H9 (cell line): ENCODE data around the gene TSPAN32. TPM values are rescaled to one million over a fixed set of nuclear protein-coding genes. Genes with fewer than 3 reads are reported as not detected.

Source experiments
- DNase-seq: peaks from one replicate; pipeline ENCODE4 v3.0.0-alpha.2; 2017
- H2AFZ ChIP-seq: one replicate; pipeline ENCODE4 v1.6.1; 2013; ENCODE audit warnings: mild to moderate bottlenecking, low read length, control low read depth, moderate library complexity
- H2AK5ac ChIP-seq: 2 replicates; pipeline ENCODE4 v1.6.1; 2013; ENCODE audit warnings: low read length, control low read depth, mixed read lengths; ENCODE audit not compliant: insufficient read length
- H2BK120ac ChIP-seq: one replicate; pipeline ENCODE4 v1.6.1; 2013; ENCODE audit warnings: low read depth, mild to moderate bottlenecking, low read length, control low read depth, inconsistent platforms; ENCODE audit not compliant: poor library complexity, severe bottlenecking
- H2BK12ac ChIP-seq: 2 replicates; pipeline ENCODE4 v1.6.1; 2013; ENCODE audit warnings: low read length, control low read depth, mixed read lengths, low read depth; ENCODE audit not compliant: insufficient read length
- H2BK15ac ChIP-seq: 2 replicates; pipeline ENCODE4 v1.6.1; 2013; ENCODE audit warnings: low read depth, low read length, control low read depth
- H2BK20ac ChIP-seq: one replicate; pipeline ENCODE4 v1.6.1; 2013; ENCODE audit warnings: low read depth, mild to moderate bottlenecking, low read length, control low read depth, inconsistent platforms; ENCODE audit not compliant: poor library complexity, severe bottlenecking
- H2BK5ac ChIP-seq: 2 replicates; pipeline ENCODE4 v1.6.1; 2013; ENCODE audit warnings: low read length, control low read depth, mixed read lengths; ENCODE audit not compliant: insufficient read length
- H3K14ac ChIP-seq: 2 replicates; pipeline ENCODE4 v1.6.1; 2013; ENCODE audit warnings: low read length, control low read depth; ENCODE audit not compliant: insufficient read depth
- H3K18ac ChIP-seq: 2 replicates; pipeline ENCODE4 v1.6.1; 2013; ENCODE audit warnings: low read depth, mild to moderate bottlenecking, mixed read lengths, low read length, control low read depth; ENCODE audit not compliant: insufficient read length
- H3K23ac ChIP-seq: 2 replicates; pipeline ENCODE4 v1.6.1; 2013; ENCODE audit warnings: low read length, control low read depth, mixed read lengths, low read depth; ENCODE audit not compliant: insufficient read length
- H3K23me2 ChIP-seq: 2 replicates; pipeline ENCODE4 v1.6.1; 2013; ENCODE audit warnings: low read depth, mild to moderate bottlenecking, mixed read lengths, low read length, control low read depth; ENCODE audit not compliant: insufficient read length, poor library complexity, severe bottlenecking
- H3K27ac ChIP-seq: 2 replicates; pipeline ENCODE4 v1.5.1; 2013; ENCODE audit warnings: low read length, control low read depth, mixed read lengths, low read depth; ENCODE audit not compliant: insufficient read length
- H3K27me3 ChIP-seq: 2 replicates; pipeline ENCODE4 v1.6.1; 2013; ENCODE audit warnings: low read length, control low read depth, inconsistent platforms; ENCODE audit not compliant: insufficient read depth
- H3K4ac ChIP-seq: 2 replicates; pipeline ENCODE4 v1.6.1; 2013; ENCODE audit warnings: low read depth, mild to moderate bottlenecking, control low read depth, inconsistent platforms, low read length, moderate library complexity
- H3K4me1 ChIP-seq: 2 replicates; pipeline ENCODE4 v1.6.1; 2013; ENCODE audit warnings: low read length, control low read depth, inconsistent platforms; ENCODE audit not compliant: insufficient read depth
- H3K4me2 ChIP-seq: 2 replicates; pipeline ENCODE4 v1.6.1; 2013; ENCODE audit warnings: low read length, control low read depth, mixed read lengths; ENCODE audit not compliant: insufficient read length, insufficient read depth
- H3K56ac ChIP-seq: 2 replicates; pipeline ENCODE4 v1.6.1; 2013; ENCODE audit warnings: low read depth, mild to moderate bottlenecking, mixed read lengths, low read length, control low read depth; ENCODE audit not compliant: insufficient read length
- H3K79me1 ChIP-seq: 2 replicates; pipeline ENCODE4 v1.6.1; 2013; ENCODE audit warnings: low read depth, mild to moderate bottlenecking, moderate library complexity, low read length, control low read depth, inconsistent platforms; ENCODE audit not compliant: insufficient read depth, poor library complexity, severe bottlenecking
- H3K79me2 ChIP-seq: 2 replicates; pipeline ENCODE4 v1.6.1; 2013; ENCODE audit warnings: low read length, control low read depth, inconsistent platforms; ENCODE audit not compliant: insufficient read depth
- H3K9ac ChIP-seq: 2 replicates; pipeline ENCODE4 v1.6.1; 2013; ENCODE audit warnings: low read length, control low read depth, mixed read lengths; ENCODE audit not compliant: insufficient read length; ENCODE audit errors: extremely low read depth
- H3K9me3 ChIP-seq: one replicate; pipeline ENCODE4 v1.6.1; 2013; ENCODE audit warnings: low read depth, low read length, inconsistent platforms; ENCODE audit not compliant: control insufficient read depth
- H3T11ph ChIP-seq: one replicate; pipeline ENCODE4 v1.6.1; 2013; ENCODE audit warnings: mild to moderate bottlenecking, low read length, control low read depth, inconsistent platforms
- H4K20me1 ChIP-seq: one replicate; pipeline ENCODE4 v1.6.1; 2013; ENCODE audit not compliant: control insufficient read depth, insufficient read length, insufficient read depth
- H4K5ac ChIP-seq: 2 replicates; pipeline ENCODE4 v1.6.1; 2013; ENCODE audit warnings: low read depth, mild to moderate bottlenecking, mixed read lengths, low read length, control low read depth; ENCODE audit not compliant: insufficient read length
- H4K8ac ChIP-seq: replicated peaks from 2 replicates; pipeline ENCODE4 v1.6.1; 2013; ENCODE audit warnings: low read length, control low read depth, mixed read lengths, low read depth; ENCODE audit not compliant: insufficient read length
- H4K91ac ChIP-seq: 2 replicates; pipeline ENCODE4 v1.6.1; 2013; ENCODE audit warnings: low read depth, mild to moderate bottlenecking, moderate library complexity, mixed read lengths, low read length, control low read depth; ENCODE audit not compliant: insufficient read length
- H3K27ac Mint-ChIP-seq, 3 experiments: 2 replicates in 2 of 3; 3 replicates in 1 of 3; pipeline ENCODE4 v1.8.0; 2020 to 2021; ENCODE audit warnings: mixed read lengths in 3 of 3, mild to moderate bottlenecking in 1 of 3, moderate library complexity in 1 of 3
- H3K27me3 Mint-ChIP-seq: 2 replicates; pipeline ENCODE4 v1.8.0; 2021; ENCODE audit warnings: low read depth, mild to moderate bottlenecking, moderate library complexity, mixed read lengths
- H3K36me3 Mint-ChIP-seq, 3 experiments: 2 replicates in 2 of 3; 3 replicates in 1 of 3; pipeline ENCODE4 v1.8.0; 2020 to 2021; ENCODE audit warnings: low read depth in 3 of 3, mixed read lengths in 3 of 3; ENCODE audit not compliant: insufficient read depth in 1 of 3
- H3K4me1 Mint-ChIP-seq, 2 experiments: 2 replicates each; pipeline ENCODE4 v1.8.0; 2020; ENCODE audit warnings: mixed read lengths in 2 of 2
- H3K4me3 Mint-ChIP-seq, 2 experiments: 2 replicates in 1 of 2; 3 replicates in 1 of 2; pipeline ENCODE4 v1.8.0; 2020 to 2021; ENCODE audit warnings: mild to moderate bottlenecking in 2 of 2, mixed read lengths in 2 of 2, moderate library complexity in 1 of 2
- H3K9me3 Mint-ChIP-seq, 2 experiments: 2 replicates in 1 of 2; 3 replicates in 1 of 2; pipeline ENCODE4 v1.8.0; 2020; ENCODE audit warnings: mild to moderate bottlenecking in 2 of 2, mixed read lengths in 2 of 2, moderate library complexity in 1 of 2
- WGBS: extraction: QIAGEN DNeasy Blood & Tissue Kit; methylation state at CpG from one replicate; pipeline ENCODE4 v1.1.7; 2013; ENCODE audit warnings: missing lambda C conversion rate, low lambda C conversion rate, mixed read lengths; ENCODE audit not compliant: insufficient read length; ENCODE audit errors: extremely low coverage; 5-methylcytosine and 5-hydroxymethylcytosine counted together
- total RNA-seq: library from RNA; stranded (reverse); gene quantifications from 2 replicates; pipeline ENCODE4 v1.2.1, GENCODE V29; 2021
- TF ChIP-seq, protein P1 (sequence below): fragments of 200-600 bp; sonication (generic); conservative IDR thresholded peaks from 3 replicates; pipeline ENCODE4 v1.8.0; 2021; ENCODE audit warnings: antibody characterized with exemption, mild to moderate bottlenecking

The TSPAN32 gene
- total RNA-seq, 1 experiment from 2014 or later = not detected

DNA sequence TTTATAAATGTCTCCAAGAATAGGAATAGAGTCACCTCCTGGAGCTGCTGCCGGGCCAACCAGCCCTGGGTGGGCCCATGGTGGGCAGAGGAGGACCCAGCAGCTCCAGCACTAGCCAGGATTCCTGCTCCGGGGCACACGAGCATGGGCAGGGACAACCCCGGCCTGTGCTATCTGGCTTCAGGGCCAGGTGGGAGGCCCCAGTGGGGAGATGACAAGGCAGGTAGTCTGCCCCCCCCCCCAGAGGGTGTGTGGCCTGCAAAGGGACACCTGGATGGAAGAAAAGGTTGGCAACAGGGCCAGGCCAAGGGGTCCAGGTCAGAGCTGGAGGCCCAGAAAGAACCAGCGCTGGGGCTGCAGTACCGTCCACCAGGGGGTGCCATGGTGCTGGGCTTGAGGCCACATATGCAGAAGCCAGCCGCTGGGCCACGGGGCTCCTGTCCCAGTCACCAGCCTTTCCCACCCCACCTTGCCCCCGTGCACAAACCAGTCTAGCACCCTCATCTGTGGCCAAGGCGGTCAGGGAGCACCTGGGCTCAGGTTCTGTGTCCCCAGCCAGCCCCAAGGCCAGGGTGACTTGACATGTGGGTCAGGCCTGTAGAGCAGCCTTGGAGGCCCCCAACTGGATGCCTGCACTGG lies 3.4 kb downstream of the TSPAN32 start:
- Histone ChIP-seq H3K23me2 (no peaks in the 10 kb centered on the region), H2BK15ac (no peak overlapping the region), H2AFZ (no peak overlapping the region), H3K9me3 (no peaks in the 10 kb centered on the region), H3K9ac (no peak overlapping the region), H4K91ac (no peak overlapping the region), H3T11ph (no peak overlapping the region), H3K18ac (no peak overlapping the region), H2AK5ac (no peak overlapping the region), H3K23ac (no peak overlapping the region), H3K4me1 (no peaks in the 10 kb centered on the region; the same call in 1 of the 2 replicates), H2BK12ac (no peak overlapping the region), H3K27me3 (no peaks in the 10 kb centered on the region), H3K14ac (no peak overlapping the region), H3K4ac (no peak overlapping the region), H3K79me1 (no peaks in the 10 kb centered on the region), H4K5ac (no peak overlapping the region), H3K56ac (no peak overlapping the region), H2BK20ac (no peak overlapping the region), H3K27ac (no peak overlapping the region), H2BK5ac (no peak overlapping the region), H3K79me2 (no peaks in the 10 kb centered on the region), H4K8ac (no peak overlapping the region), H3K4me2 (no peak overlapping the region), H2BK120ac (no peak overlapping the region), H4K20me1 (no peaks in the 10 kb centered on the region)
- Mint-ChIP-seq H3K9me3 (no peaks in the 10 kb centered on the region; a peak in 1 of 5 replicates), H3K27me3 (peaks cover 6% of the 10 kb centered on the region; the same call in 1 of the 2 replicates), H3K36me3 (no peaks in the 10 kb centered on the region), H3K4me1 (peaks cover 0 to 7% of the 10 kb centered on the region in 2 experiments; a peak in 1 of 4 replicates), H3K4me3 (no peak overlapping the region), H3K27ac (no peak overlapping the region)
- TF ChIP-seq, protein P1, sequence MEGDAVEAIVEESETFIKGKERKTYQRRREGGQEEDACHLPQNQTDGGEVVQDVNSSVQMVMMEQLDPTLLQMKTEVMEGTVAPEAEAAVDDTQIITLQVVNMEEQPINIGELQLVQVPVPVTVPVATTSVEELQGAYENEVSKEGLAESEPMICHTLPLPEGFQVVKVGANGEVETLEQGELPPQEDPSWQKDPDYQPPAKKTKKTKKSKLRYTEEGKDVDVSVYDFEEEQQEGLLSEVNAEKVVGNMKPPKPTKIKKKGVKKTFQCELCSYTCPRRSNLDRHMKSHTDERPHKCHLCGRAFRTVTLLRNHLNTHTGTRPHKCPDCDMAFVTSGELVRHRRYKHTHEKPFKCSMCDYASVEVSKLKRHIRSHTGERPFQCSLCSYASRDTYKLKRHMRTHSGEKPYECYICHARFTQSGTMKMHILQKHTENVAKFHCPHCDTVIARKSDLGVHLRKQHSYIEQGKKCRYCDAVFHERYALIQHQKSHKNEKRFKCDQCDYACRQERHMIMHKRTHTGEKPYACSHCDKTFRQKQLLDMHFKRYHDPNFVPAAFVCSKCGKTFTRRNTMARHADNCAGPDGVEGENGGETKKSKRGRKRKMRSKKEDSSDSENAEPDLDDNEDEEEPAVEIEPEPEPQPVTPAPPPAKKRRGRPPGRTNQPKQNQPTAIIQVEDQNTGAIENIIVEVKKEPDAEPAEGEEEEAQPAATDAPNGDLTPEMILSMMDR = peak; percentile 90
- WGBS = no CpG with 5 or more reads among the region's 10 CpGs
- peak; percentile 85 for DNase-seq
